Measurements from ENCODE around the gene TMEM151B. TPM values are rescaled to one million over a fixed set of nuclear protein-coding genes. Genes with fewer than 3 reads are reported as not detected.

The TMEM151B gene
- total and polyA plus RNA-seq, 5 experiments from 2014 or later, result not detected

DNA sequence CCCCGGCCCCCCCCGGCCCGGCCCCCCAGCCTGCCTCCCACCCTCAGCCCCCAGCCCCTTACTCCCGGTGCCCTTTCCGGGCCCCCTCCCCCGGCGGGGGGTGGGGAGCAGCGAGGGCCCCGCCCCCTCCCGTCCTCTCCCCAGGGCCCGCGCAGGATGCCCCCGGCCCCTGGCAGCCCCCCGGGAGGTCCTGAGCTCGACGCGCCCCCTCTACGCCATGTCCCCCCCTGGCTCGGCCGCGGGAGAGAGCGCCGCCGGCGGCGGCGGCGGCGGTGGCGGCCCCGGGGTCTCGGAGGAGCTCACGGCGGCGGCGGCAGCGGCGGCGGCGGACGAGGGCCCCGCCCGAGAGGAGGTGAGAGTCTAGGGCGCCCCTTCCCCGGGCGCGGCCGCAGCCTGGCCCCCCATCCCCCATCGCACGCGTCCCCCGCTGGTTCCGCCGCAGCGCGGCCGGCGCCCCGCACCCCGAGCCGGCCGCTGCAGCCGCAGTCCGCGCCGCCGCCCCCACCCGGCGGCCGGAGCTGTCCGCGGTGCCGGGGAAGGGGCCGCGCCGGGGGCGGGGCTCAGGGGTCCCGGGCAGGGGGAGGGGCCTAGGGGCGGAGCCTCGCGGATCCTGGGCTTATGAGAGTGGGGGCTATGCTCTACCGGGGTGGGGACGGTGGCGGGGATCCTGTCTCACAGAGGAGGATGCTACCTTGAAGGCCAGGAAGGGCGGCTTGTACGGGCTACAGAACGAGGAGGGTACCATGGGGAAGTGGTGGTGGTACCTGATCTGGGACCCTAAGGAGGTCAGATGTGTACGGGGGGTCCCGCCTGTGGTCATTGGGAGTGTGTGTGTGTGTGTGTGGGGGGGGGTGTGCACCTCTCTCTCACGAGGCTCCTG, 516 bp downstream of the TMEM151B start:
- no peak for DNase-seq
- H3K27me3 Mint-ChIP-seq, result peaks cover 22 to 44% (median 39%) of the 10 kb centered on the region in 5 donors
- peak in 1 of 2 donors; percentile 51 for ATAC-seq
- peaks cover 13 to 32% (median 26%) of the 10 kb centered on the region in 4 donors for H3K4me1 Mint-ChIP-seq
- POLR2A ChIA-PET, result interaction anchor here (0.9 to 1.5 kb wide), 3 partner anchors 14 to 42 kb away, joined by 3 to 5 read pairs (median 4); partner anchors contain the start of gene AARS2
- peaks cover 0 to 2% (median 0%) of the 10 kb centered on the region in 3 donors for H3K36me3 Mint-ChIP-seq
- peak overlapping the region; percentile 65 to 87 (median 76) for H3K4me3 Mint-ChIP-seq
- peak overlapping the region in 4 of 10 donors; percentile 50 to 74 (median 64) for H3K27ac Mint-ChIP-seq
- no peaks in the 10 kb centered on the region for H3K9me3 Mint-ChIP-seq

DNA sequence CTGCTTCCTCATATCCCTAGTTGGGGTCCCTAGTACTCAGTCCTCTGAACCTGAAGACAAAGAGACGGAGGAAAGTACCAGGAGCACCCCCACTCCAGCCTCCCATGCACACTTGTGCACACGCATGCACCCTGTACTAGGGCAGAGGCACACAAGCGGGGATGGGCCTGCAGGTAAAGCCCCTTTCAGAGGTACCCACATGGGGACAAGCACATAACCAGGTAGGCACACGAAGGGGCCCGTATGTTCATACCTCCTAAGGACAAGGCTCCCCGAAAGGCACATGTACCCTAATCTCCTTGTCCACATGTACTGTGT, 1.1 kb downstream of the TMEM151B start:
- ATAC-seq, result no peak
- H3K9me3 Mint-ChIP-seq, result no peaks in the 10 kb centered on the region
- peaks cover 0 to 2% (median 0%) of the 10 kb centered on the region in 3 donors for H3K36me3 Mint-ChIP-seq
- POLR2A ChIA-PET, result interaction anchor here (0.6 to 1.3 kb wide), 2 partner anchors 9 to 23 kb away, joined by 3 to 5 read pairs; no protein-coding TSS in a partner anchor
- peak overlapping the region in 1 of 10 donors; percentile 60 for H3K27ac Mint-ChIP-seq
- peaks cover 13 to 26% (median 21%) of the 10 kb centered on the region in 4 donors for H3K4me1 Mint-ChIP-seq
- peak overlapping the region; percentile 65 to 87 (median 76) for H3K4me3 Mint-ChIP-seq
- peaks cover 22 to 44% (median 39%) of the 10 kb centered on the region in 5 donors for H3K27me3 Mint-ChIP-seq
- no peak for DNase-seq

DNA sequence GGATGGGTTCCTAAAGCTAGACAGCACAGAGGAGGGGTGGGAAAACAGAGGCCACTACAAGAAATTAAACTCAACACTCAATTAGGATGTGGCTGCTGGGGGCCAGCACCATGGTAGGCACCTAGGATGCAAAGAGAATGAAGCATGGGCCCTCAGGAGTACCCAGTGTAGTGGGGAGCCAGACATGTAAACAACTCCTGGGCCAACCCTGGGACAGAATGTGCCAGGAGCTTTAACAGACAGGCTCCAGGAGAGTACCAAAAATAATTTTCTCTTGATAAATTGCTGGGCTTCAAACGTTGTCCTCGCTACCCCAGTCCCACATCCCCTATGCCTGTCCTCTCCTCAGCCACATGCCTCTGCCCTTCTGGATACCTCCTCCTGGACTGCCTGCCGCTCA, 1.7 kb downstream of the TMEM151B start:
- POLR2A ChIA-PET, result interaction anchor here (0.6 kb wide), 1 partner anchor 9 kb away, joined by 3 read pairs; no protein-coding TSS in a partner anchor
- no peak for DNase-seq
- peaks cover 11 to 25% (median 21%) of the 10 kb centered on the region in 4 donors for H3K4me1 Mint-ChIP-seq
- H3K9me3 Mint-ChIP-seq, result no peaks in the 10 kb centered on the region
- H3K36me3 Mint-ChIP-seq, result peaks cover 0 to 2% (median 0%) of the 10 kb centered on the region in 3 donors
- peak overlapping the region in 1 of 10 donors; percentile 3 for H3K27ac Mint-ChIP-seq
- ATAC-seq, result no peak
- H3K27me3 Mint-ChIP-seq, result peaks cover 22 to 48% (median 42%) of the 10 kb centered on the region in 5 donors
- H3K4me3 Mint-ChIP-seq, result peak overlapping the region in 6 of 10 donors; percentile 34 to 76 (median 60)

GRCh38 chr6:44272529-44272928, 2.3 kb downstream of the TMEM151B start:
- peaks cover 25 to 54% (median 47%) of the 10 kb centered on the region in 5 donors for H3K27me3 Mint-ChIP-seq
- DNase-seq (no peak), ATAC-seq (no peak)
- POLR2A ChIA-PET, result no interaction called here
- peak overlapping the region in 1 of 10 donors; percentile 28 for H3K27ac Mint-ChIP-seq
- H3K9me3 Mint-ChIP-seq, result no peaks in the 10 kb centered on the region
- H3K4me1 Mint-ChIP-seq, result peaks cover 8 to 27% (median 20%) of the 10 kb centered on the region in 4 donors
- H3K4me3 Mint-ChIP-seq, result peak overlapping the region in 4 of 10 donors; percentile 10 to 62 (median 52)
- peaks cover 0 to 2% (median 0%) of the 10 kb centered on the region in 3 donors for H3K36me3 Mint-ChIP-seq

GRCh38 chr6:44272999-44273566, 2.8 kb downstream of the TMEM151B start:
- Mint-ChIP-seq H3K27me3 (peaks cover 29 to 60% (median 52%) of the 10 kb centered on the region in 5 donors), H3K27ac (no peak overlapping the region), H3K9me3 (no peaks in the 10 kb centered on the region), H3K36me3 (peaks cover 0 to 2% (median 0%) of the 10 kb centered on the region in 3 donors), H3K4me1 (peaks cover 8 to 23% (median 16%) of the 10 kb centered on the region in 4 donors), H3K4me3 (peak overlapping the region in 2 of 10 donors; percentile 34 to 35)
- DNase-seq, result no peak
- no peak for ATAC-seq
- POLR2A ChIA-PET, result no interaction called here

GRCh38 chr6:44273617-44274016, 3.4 kb downstream of the TMEM151B start:
- no peak overlapping the region for H3K4me3 Mint-ChIP-seq
- H3K9me3 Mint-ChIP-seq, result no peaks in the 10 kb centered on the region
- peaks cover 29 to 64% (median 52%) of the 10 kb centered on the region in 5 donors for H3K27me3 Mint-ChIP-seq
- no peak for DNase-seq
- no peak for ATAC-seq
- peaks cover 8 to 22% (median 16%) of the 10 kb centered on the region in 4 donors for H3K4me1 Mint-ChIP-seq
- H3K36me3 Mint-ChIP-seq, result peaks cover 0 to 2% (median 0%) of the 10 kb centered on the region in 3 donors
- POLR2A ChIA-PET, result interaction anchor here (0.6 kb wide), 1 partner anchor 813 kb away, joined by 3 read pairs; no protein-coding TSS in a partner anchor
- no peak overlapping the region for H3K27ac Mint-ChIP-seq

DNA sequence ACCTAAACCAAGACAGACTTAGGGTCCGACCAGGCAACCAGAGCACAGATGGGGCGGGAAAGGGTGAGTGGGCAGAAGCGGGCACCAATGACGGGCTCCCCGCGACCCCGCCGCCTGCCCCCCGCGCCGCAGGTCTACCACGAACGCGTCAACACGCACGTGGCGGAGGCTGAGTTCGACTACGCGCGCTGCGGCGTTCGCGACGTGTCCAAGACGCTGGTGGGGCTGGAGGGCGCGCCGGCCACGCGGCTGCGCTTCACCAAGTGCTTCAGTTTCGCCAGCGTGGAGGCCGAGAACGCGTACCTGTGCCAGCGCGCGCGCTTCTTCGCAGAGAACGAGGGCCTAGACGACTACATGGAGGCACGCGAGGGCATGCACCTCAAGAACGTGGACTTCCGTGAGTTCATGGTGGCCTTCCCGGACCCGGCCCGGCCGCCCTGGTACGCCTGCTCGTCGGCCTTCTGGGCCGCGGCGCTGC, 5.1 kb downstream of the TMEM151B start:
- H3K27me3 Mint-ChIP-seq, result peaks cover 31 to 75% (median 57%) of the 10 kb centered on the region in 5 donors
- DNase-seq (no peak), ATAC-seq (no peak)
- peak overlapping the region in 3 of 10 donors; percentile 7 to 48 (median 47) for H3K4me3 Mint-ChIP-seq
- peaks cover 0 to 2% (median 0%) of the 10 kb centered on the region in 3 donors for H3K36me3 Mint-ChIP-seq
- peaks cover 5 to 17% (median 10%) of the 10 kb centered on the region in 4 donors for H3K4me1 Mint-ChIP-seq
- H3K9me3 Mint-ChIP-seq, result no peaks in the 10 kb centered on the region
- POLR2A ChIA-PET, result interaction anchor here (0.5 kb wide), 1 partner anchor 18 kb away, joined by 8 read pairs; no protein-coding TSS in a partner anchor
- H3K27ac Mint-ChIP-seq, result no peak overlapping the region

DNA sequence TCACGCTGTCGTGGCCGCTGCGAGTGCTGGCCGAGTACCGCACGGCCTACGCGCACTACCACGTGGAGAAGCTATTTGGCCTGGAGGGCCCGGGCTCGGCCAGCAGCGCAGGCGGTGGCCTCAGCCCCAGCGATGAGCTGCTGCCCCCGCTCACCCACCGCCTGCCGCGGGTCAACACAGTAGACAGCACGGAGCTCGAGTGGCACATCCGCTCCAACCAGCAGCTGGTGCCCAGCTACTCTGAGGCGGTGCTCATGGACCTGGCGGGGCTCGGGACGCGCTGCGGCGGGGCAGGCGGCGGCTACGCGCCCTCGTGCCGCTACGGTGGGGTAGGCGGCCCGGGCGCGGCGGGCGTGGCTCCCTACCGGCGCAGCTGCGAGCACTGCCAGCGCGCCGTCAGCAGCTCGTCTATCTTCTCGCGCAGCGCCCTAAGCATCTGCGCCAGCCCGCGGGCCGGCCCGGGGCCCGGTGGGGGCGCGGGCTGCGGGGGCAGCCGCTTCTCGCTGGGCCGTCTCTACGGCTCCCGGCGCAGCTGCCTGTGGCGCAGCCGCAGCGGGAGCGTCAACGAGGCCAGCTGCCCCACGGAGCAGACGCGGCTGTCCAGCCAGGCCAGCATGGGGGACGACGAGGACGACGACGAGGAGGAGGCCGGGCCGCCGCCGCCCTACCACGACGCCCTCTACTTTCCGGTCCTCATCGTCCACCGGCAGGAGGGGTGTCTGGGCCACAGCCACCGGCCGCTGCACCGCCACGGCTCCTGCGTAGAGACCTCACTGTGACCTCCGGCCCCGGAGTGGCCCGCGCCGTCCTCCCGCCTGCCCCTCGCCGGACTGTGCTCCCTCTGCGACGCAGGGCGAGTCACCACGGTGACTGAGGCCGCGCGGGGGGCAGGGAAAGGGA, 5.7 kb downstream of the TMEM151B start:
- Mint-ChIP-seq H3K4me3 (peak overlapping the region in 4 of 10 donors; percentile 7 to 58 (median 30)), H3K27ac (no peak overlapping the region), H3K9me3 (no peaks in the 10 kb centered on the region), H3K36me3 (peaks cover 0 to 2% (median 0%) of the 10 kb centered on the region in 3 donors), H3K4me1 (peaks cover 5 to 15% (median 10%) of the 10 kb centered on the region in 4 donors), H3K27me3 (peaks cover 31 to 75% (median 57%) of the 10 kb centered on the region in 5 donors)
- peak in 2 of 10 donors; percentile 35 to 41 for DNase-seq
- POLR2A ChIA-PET, result interaction anchor here (0.5 kb wide), 1 partner anchor 17 kb away, joined by 8 read pairs; no protein-coding TSS in a partner anchor
- ATAC-seq, result peak; percentile 83 to 86

- DNase-seq (no peak), ATAC-seq (no peak)
- no peaks in the 10 kb centered on the region for H3K9me3 Mint-ChIP-seq
- H3K27me3 Mint-ChIP-seq, result peaks cover 29 to 67% (median 48%) of the 10 kb centered on the region in 5 donors
- H3K4me1 Mint-ChIP-seq, result peaks cover 5 to 8% (median 6%) of the 10 kb centered on the region in 4 donors
- peak overlapping the region in 9 of 10 donors; percentile 12 to 58 (median 49) for H3K4me3 Mint-ChIP-seq
- H3K36me3 Mint-ChIP-seq, result peaks cover 0 to 2% (median 0%) of the 10 kb centered on the region in 3 donors
- POLR2A ChIA-PET, result interaction anchor here (1.0 kb wide), 1 partner anchor 20 kb away, joined by 5 read pairs; no protein-coding TSS in a partner anchor
- peak overlapping the region in 1 of 10 donors; percentile 9 for H3K27ac Mint-ChIP-seq
These were observed 6.7 kb downstream of the TMEM151B start for GRCh38 chr6:44276667-44277640.

- Mint-ChIP-seq H3K27ac (no peak overlapping the region), H3K36me3 (peaks cover 0 to 2% (median 0%) of the 10 kb centered on the region in 3 donors), H3K27me3 (peaks cover 26 to 62% (median 43%) of the 10 kb centered on the region in 5 donors), H3K4me1 (peaks cover 5 to 8% (median 6%) of the 10 kb centered on the region in 4 donors), H3K9me3 (no peaks in the 10 kb centered on the region), H3K4me3 (peak overlapping the region in 2 of 10 donors; percentile 50 to 64)
- POLR2A ChIA-PET, result interaction anchor here (0.5 to 1.0 kb wide), 3 partner anchors 16 to 21 kb away, joined by 3 to 5 read pairs (median 4); no protein-coding TSS in a partner anchor
- ATAC-seq (no peak), DNase-seq (no peak)
These were observed 7.5 kb downstream of the TMEM151B start for GRCh38 chr6:44277763-44278162.

All from naive thymus-derived CD8-positive, alpha-beta T cell (primary cell).